Urothelium cell line (cell line): ENCODE data around the gene SMIM44.

Experiments used
- DNase-seq: peaks from one replicate; pipeline ENCODE4 v3.0.0; 2011; ENCODE audit warnings: low spot score, mixed read lengths
- FAIRE-seq: peaks from 2 replicates; lab custom pipeline; 2011; peaks lifted over from hg19 to GRCh38; lab: Jason Lieb, UNC

Gene SMIM44

DNA sequence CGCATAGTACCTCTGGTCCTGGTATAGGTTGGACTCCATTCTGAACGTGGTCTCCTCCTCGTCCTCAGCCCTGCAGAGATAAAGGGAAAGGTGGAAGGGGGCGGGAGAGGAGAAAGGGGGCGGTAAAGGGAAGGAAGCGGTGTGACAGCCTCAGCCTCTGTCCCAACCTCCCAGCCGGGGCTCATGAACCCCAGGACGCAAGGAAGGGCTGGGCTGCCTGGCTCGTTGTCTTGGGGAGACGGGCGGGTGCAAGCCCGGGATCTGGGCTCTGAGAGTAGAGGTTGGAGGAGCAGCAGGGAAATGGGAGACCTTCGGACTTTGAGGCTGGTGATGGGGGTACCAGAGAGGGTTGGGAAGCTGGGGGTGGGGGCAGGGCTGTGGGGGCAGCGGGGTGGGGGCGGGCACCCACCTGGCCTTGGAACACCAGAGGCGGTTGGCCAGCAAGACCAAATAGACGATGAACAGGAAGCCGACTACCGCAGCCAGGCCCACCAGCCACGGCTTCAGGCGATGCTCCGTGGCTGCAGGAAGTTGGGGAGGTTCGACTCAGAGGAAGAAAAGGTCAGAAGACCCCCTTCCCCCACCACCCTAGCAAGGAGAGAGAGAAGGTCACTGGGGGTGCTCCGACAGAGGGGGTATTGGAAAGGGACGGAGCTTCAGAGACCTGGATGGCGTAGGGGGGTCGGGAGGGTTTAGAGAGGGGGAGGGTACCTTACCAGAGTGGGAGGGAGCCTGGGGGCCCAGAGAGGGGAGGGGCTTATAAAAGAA, 4.6 kb downstream of the SMIM44 start:
- FAIRE-seq: no peak
- no peak for DNase-seq

DNA sequence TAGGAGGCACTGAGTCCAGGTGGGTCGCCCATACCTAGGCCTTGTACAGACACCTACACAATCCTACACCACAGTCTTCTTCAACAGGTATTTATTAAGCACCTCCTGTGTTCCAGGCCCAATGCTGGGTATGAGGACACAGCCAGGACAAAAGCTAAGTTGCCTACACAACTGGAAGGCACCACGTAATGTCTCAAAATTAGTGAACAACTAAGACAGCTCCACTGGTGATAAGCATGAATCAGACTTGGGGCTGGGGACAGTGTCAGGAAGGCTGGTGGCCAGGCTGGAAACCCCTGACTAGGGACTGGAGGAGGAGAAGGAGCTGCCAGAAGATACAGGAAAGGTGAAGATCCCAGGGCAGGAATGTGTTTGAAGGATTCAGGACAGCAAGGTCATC, 5.3 kb downstream of the SMIM44 start:
- FAIRE-seq (no peak), DNase-seq (no peak)

DNA sequence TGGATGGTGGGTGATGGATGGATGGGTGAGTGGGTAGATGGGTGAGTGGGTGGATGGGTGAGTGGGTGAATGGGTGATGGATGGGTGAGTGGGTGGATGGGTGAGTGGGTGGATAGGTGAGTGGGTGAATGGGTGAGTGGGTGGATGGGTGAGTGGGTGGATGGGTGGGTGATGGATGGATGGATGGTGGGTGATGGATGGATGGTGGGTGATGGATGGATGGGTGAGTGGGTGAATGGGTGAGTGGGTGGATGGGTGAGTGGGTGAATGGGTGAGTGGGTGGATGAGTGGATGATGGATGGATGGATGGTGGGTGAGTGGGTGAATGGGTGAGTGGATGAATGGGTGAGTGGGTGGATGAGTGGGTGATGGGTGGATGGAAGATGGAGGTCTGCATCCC, 5.7 kb downstream of the SMIM44 start:
- DNase-seq: no peak
- FAIRE-seq: peak; percentile 56

- DNase-seq: no peak
- FAIRE-seq: peak; percentile 40
Measured at GRCh38 chr19:3476830-3477229, 6.4 kb downstream of the SMIM44 start.

GRCh38 chr19:3475449-3475848, 7.8 kb downstream of the SMIM44 start:
- DNase-seq (no peak), FAIRE-seq (no peak)

GRCh38 chr19:3474614-3475013, 8.6 kb downstream of the SMIM44 start:
- DNase-seq (no peak), FAIRE-seq (no peak)

GRCh38 chr19:3474010-3474409, 9.2 kb downstream of the SMIM44 start:
- DNase-seq: no peak
- FAIRE-seq: no peak

GRCh38 chr19:3471954-3472655, 11.1 kb downstream of the SMIM44 start:
- no peak for FAIRE-seq

DNA sequence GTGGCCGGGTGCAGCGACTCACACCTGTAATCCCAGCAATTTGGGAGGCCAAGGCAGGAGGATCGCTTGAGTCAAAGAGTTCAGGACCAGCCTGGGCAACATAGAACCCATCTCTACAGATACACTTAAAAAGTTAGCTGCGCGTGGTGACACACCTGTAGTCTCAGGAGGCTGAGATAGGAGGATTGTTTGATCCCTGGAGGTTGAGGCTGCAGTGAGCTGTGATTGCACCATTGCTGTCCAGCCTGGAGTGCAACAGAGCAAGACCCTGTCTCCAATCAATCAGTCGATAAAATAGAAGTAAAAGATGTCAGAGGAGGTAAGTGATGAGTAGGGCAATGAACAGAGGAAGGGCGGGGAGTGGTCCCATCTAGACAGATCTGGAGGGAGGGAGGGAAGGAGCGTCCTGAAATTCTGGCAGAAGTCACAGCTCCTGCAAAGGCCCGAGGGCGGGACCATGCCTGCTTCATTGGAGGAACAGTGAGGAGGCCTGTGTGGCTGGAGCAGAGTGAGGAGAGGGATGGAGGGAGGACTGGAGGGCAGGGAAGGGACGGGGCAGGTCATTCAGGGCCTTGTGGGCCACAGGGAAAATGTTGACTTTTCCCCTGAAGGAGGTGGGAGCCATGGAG, 12.6 kb downstream of the SMIM44 start:
- no peak for FAIRE-seq

More at GRCh38 chr19:3471954-3472655, 11.1 kb downstream of the SMIM44 start:
- peak; percentile 40 for DNase-seq

DNA sequence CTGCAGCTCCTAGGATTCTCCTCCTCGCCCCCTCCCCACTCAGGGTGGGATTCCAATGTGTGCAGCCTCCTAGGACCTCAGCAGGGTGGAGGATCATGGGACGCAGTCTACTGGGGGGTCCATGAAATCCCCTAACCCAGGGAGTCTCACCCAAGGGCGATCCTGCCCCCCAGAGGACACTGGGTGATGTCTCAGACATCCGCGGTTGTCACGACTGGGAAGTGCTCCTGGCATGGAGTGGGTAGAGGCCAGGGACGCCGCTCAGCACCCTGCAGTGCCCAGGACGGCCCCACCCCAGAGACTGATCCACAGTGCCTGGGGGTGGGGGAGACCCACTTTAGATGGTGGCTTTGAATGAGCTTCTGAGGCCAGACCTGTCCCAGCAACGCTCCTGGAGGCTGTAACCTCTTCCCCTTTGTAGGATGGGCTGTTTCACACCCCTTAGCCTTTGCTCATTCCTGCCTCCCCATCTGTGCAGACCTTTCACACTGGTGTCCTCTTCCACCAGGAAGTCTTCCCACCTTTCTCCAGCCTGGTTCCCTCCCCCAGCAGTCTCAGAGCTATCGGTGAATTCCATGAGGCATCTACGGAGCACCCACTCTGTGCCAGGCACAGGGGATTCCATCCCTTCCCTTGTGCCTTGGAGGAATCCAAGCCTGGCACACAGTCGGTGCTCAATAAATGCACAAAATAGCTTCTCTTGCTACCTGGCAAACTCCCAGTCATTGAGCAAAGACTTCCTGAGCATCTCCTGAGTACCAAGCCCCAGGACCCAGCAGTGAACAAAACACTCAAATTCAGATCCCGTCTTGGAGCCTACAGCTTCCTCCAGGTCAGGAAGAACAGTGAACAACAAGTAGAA, 13.4 kb downstream of the SMIM44 start:
- DNase-seq (no peak), FAIRE-seq (no peak)

More for the DNA sequence above, 12.6 kb downstream of the SMIM44 start:
- DNase-seq: no peak

GRCh38 chr19:3468211-3468610, 15.0 kb downstream of the SMIM44 start:
- no peak for DNase-seq
- FAIRE-seq: no peak

DNA sequence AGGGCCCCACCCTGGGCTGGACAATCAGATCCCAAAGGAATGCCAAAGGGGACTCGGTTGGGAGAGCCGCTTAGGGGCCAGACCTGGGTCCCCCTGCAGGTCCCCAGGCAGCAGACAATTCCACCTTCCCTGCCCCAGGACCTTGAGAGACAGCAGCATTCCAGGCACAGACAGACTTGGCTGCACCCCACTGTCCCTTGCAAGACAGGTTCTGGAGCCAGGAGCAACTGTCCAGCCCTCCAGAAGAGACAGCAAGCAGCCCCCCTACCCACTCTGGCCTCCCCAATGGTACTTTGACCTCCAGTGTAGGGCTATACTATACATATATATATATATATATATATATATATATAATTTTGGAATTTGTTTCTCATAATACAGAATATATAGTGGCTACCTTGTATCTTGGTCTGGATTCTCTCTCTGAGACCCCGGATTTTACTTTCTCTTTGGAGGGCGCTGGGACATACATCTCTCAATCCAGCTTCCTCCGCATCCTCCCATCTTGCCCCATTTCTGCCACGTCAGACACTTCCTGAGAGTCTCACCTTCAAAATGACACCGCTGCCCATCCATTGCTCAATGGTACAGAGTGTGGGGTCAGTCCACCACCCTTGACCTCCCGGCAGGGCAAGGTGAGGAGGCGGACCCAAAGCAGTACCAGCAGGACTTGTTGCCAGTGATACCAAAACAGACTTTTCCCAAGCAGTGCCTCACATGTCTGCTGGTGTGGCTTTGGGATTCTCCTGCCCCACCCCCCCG, 15.6 kb downstream of the SMIM44 start:
- FAIRE-seq (no peak), DNase-seq (no peak)

DNA sequence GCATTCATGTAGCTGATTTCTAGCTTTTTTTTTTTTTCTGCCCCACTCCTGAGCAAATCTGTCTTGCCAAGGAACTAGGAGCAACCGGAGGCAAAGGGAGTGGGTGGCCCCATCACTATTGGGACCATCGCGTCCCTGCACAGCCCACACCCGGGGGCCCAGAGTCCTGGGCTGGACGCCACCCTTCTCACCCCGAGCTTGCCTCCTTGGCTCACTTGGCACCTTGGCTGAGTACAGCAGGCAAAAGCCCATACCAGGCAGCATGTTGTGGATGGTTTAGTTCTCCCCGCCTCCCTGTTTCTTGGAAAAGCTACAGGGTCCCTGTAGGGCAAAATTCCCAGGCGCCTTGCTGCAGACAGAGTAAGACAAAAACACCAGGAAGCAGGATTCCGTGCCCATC, 16.6 kb downstream of the SMIM44 start:
- FAIRE-seq: no peak
- DNase-seq: no peak

- FAIRE-seq (no peak), DNase-seq (no peak)
Measured at GRCh38 chr19:3465552-3465951, 17.7 kb downstream of the SMIM44 start.

- no peak for FAIRE-seq
- no peak for DNase-seq
Measured at GRCh38 chr19:3464587-3465235, 18.5 kb downstream of the SMIM44 start.

DNA sequence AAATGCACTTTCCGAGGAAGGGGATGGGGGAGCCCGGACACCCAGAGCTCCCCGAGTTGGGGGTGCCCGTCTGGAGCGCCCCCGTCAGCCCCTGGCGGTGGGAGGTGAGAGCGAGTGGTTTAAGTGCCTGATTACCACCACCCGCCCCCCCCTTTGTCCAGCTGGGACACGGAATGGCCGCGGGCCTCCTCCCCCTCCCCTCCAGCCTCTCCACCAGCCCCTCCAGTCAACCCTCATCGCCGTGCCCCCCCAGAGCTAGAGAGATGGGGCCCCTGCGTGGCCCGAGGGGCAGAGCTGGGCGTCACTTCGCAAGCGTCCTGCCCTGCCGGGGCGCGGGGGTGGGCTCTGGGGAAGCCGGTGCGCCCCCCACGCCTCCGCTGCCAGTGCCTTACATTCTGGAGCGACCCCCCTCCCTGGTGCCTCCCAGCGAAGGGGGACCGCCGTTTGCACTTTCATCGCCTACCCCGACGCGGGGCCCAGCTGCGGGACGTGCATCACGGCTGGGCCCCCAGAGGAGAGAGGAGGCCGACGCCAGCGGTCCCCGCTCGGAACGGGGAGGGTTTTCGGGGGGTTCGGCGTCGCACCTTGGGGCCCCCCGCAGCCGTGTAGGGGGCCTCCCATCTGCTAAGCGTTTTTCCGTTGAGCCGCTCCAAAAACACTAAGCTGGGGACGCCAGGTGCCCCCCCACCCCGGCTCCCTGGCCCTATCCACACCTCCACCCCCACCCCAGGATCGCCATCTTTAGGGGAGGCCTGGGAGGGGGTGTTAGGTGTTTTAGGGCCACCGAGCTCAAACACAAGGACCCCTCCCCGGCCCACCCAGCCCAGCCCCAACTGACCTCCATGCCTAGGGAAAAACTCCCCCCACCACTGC, 19.3 kb downstream of the SMIM44 start:
- DNase-seq (no peak), FAIRE-seq (no peak)

DNA sequence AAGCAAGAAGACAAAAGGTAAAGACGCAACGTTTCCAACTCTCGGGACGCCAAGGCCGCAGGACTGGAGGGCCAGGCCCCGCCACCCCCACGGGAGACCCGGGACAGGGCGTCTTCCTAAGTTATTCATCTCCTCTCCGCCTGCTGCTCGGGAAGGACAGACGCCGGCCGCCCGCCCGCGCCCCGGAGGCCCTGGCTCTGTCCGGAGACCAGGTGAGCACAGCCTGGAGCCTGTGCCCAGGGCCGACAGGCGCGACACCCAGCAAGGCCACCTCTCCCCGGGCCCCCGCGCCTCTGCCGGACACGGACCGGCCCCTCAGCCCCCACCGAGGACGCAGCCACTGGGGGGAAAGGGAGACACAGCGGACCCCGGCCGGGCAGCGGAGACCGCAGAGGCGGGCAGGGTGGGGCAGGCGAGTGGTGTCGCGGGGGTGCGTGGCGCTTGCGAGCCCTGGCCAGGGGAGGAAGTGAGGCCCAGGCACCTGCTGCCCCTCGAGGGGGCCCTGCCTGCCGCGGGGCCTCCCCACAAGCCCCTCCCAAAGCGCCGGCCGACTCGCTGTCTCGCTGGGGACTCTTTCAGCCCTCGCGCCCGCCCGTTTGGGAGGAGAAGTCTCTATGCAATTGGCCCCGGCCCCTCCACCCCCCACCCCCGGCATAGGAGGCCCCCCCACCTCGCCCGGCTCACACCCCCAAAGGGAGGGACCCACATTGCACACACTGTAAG, 20.1 kb downstream of the SMIM44 start:
- DNase-seq (no peak), FAIRE-seq (no peak)

GRCh38 chr19:3459965-3460582, 23.2 kb downstream of the SMIM44 start:
- DNase-seq: no peak
- FAIRE-seq: no peak
